Prostate gland (tissue), 2 donors: ENCODE results near the gene NBPF20.
"Not testable (repeated sequence)": the region's sequence is repeated elsewhere in the genome, so short reads cannot be mapped to it uniquely, and the experiment has no call there.

Experiments
- POLR2A ChIP-seq: fragments of 450-650 bp; IDR thresholded peaks from one replicate; pipeline ENCODE4 v1.6.1; 2016; ENCODE audit warnings: antibody characterized with exemption, mild to moderate bottlenecking
- TF ChIP-seq, protein P1 (sequence below), 4 experiments: fragments of 200-600 bp in 2 of 4; fragments of 450-650 bp in 2 of 4; sonication (generic) in 2 of 4; IDR thresholded peaks; 1 replicate in 3 of 4; 2 replicates in 1 of 4; pipeline ENCODE4 v1.5.1; 2016 to 2019; ENCODE audit warnings: antibody characterized with exemption in 4 of 4, mild to moderate bottlenecking in 2 of 4, moderate library complexity in 2 of 4

DNA sequence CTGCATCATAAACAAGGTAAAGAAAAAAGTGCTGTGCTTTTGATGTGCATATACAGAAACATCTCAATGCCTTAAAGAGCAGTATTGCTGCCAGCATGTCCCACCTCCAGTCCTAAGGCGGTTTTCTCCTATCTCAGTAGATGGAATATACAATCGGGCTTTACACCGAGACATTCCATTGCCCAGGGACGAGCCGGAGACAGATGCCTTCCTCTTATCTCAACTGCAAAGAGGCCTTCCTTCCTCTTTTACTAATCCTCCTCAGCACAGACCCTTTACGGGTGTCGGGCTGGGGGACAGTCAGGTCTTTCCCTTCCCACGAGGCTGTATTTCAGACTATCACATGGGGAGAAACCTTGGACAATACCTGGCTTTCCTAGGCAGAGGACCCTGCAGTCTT is 10.3 kb downstream of the NBPF20 start:
- TF ChIP-seq, protein P1, sequence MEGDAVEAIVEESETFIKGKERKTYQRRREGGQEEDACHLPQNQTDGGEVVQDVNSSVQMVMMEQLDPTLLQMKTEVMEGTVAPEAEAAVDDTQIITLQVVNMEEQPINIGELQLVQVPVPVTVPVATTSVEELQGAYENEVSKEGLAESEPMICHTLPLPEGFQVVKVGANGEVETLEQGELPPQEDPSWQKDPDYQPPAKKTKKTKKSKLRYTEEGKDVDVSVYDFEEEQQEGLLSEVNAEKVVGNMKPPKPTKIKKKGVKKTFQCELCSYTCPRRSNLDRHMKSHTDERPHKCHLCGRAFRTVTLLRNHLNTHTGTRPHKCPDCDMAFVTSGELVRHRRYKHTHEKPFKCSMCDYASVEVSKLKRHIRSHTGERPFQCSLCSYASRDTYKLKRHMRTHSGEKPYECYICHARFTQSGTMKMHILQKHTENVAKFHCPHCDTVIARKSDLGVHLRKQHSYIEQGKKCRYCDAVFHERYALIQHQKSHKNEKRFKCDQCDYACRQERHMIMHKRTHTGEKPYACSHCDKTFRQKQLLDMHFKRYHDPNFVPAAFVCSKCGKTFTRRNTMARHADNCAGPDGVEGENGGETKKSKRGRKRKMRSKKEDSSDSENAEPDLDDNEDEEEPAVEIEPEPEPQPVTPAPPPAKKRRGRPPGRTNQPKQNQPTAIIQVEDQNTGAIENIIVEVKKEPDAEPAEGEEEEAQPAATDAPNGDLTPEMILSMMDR (IDR thresholded peaks at IDR 0.05), result not testable (repeated sequence)
- TF ChIP-seq POLR2A, result not testable (repeated sequence)
